Psoas muscle (tissue), 8 donors: ENCODE data around the gene NDC80. TPM values are rescaled to one million over a fixed set of nuclear protein-coding genes. Genes with fewer than 3 reads are reported as not detected.

ENCODE experiments used
- ATAC-seq, 4 donors: fragments of 200-7000 bp; cut with Tn5 transposase; one replicate each; pipeline ENCODE4 v1.9.1; 2020; ENCODE audit warnings: moderate library complexity in 3 of 4, mild to moderate bottlenecking in 2 of 4
- DNase-seq, 2 donors: peaks; one replicate each; pipeline ENCODE4 v3.0.0-alpha.2; 2020
- H3K27ac ChIP-seq: fragments of 200-600 bp; one replicate; pipeline ENCODE4 v1.8.0; 2022
- H3K27me3 ChIP-seq, 3 donors: fragments of 200-600 bp in 1 of 3; one replicate each; pipeline versions ENCODE4 v1.6.1 to v1.8.0; 2013 to 2022; ENCODE audit warnings: low read length in 2 of 3, mild to moderate bottlenecking in 2 of 3, moderate library complexity in 1 of 3; ENCODE audit not compliant: insufficient read depth in 3 of 3
- H3K36me3 ChIP-seq, 2 donors: fragments of 200-600 bp in 1 of 2; one replicate each; pipeline versions ENCODE4 v1.6.1 to v1.8.0; 2013 to 2022; ENCODE audit warnings: low read depth in 1 of 2, mild to moderate bottlenecking in 1 of 2, moderate library complexity in 1 of 2; ENCODE audit not compliant: insufficient read depth in 1 of 2
- H3K4me1 ChIP-seq: fragments of 200-600 bp; one replicate; pipeline ENCODE4 v1.8.0; 2022
- H3K4me3 ChIP-seq: fragments of 200-600 bp; one replicate; pipeline ENCODE4 v1.8.0; 2022; ENCODE audit warnings: mild to moderate bottlenecking
- H3K9me3 ChIP-seq: fragments of 200-600 bp; one replicate; pipeline ENCODE4 v1.8.0; 2022
- CTCF ChIP-seq: fragments of 200-600 bp; IDR thresholded peaks from one replicate; pipeline ENCODE4 v1.8.0; 2022; ENCODE audit warnings: antibody characterized with exemption
- WGBS, 3 donors: extraction: QIAGEN DNeasy Blood & Tissue Kit; methylation state at CpG; one replicate each; pipeline versions ENCODE4 v1.1.6 to v1.1.7; 2013; 5-methylcytosine and 5-hydroxymethylcytosine counted together
- intact Hi-C, 2 donors: fragments of 100-400 bp; cut with DNase I; formaldehyde crosslinking; loops; one replicate each; pipeline versions ENCODE4 v1.11.0 to v1.14.2; 2022
- polyA plus RNA-seq, 3 donors: library from polyadenylated mRNA; stranded (reverse); fragments of 200-250 nt; gene quantifications; one replicate each; pipeline ENCODE4 v1.2.3, GENCODE V29; 2013
- total RNA-seq, 4 donors: library from RNA; stranded (reverse); fragmentation: NEBNext Ultra II Directional in 2 of 4; extraction: Animal tissue kit (Norgen Biotek cat#: 25700) in 2 of 4; gene quantifications; one replicate each; pipeline versions ENCODE4 v1.2.1 to v1.2.4, GENCODE V29; 2021 to 2023
- donor health status: healthy with polysubstance abuse.
- donor health status: DM: no; HTN: no; CAD: no; lungs with moderate emphysema.
- donor health status: Bipolar disorder and iron deficiency.
- donor health status: healthy.
- donor health status: DM: yes; HTN: yes; CAD: no.
- donor health status: DM: no; HTN: no; CAD: no.
- donor health status: DM: no; HTN: no; CAD: no.
- donor health status: DM: yes; HTN: yes; CAD: no.

The NDC80 gene
- total and polyA plus RNA-seq, 7 donors: 0.12 to 0.42 (median 0.17) TPM; not detected in 2

- Histone ChIP-seq H3K36me3 (peaks cover 0 to 21% of the 10 kb centered on the region in 2 donors), H3K4me1 (peaks cover 10% of the 10 kb centered on the region), H3K27ac (no peak overlapping the region), H3K27me3 (no peaks in the 10 kb centered on the region), H3K9me3 (no peaks in the 10 kb centered on the region), H3K4me3 (no peak overlapping the region)
- DNase-seq: no peak
- no peak for ATAC-seq
- no peak for TF ChIP-seq CTCF
- 49 to 58% (median 54%) methylated on average over 4 of the region's 4 CpGs for WGBS, 3 donors
- intact Hi-C loops: no loop called here
These were observed 34.9 kb upstream of the NDC80 start for GRCh38 chr18:2536493-2536892.

- H3K27me3 ChIP-seq: no peaks in the 10 kb centered on the region
- H3K9me3 ChIP-seq: no peaks in the 10 kb centered on the region
- 56 to 59% (median 57%) methylated on average over 3 of the region's 3 CpGs for WGBS, 3 donors
- intact Hi-C loops: no loop called here
- no peak overlapping the region for H3K27ac ChIP-seq
- ATAC-seq: no peak
- H3K4me1 ChIP-seq: peaks cover 10% of the 10 kb centered on the region
- no peak for DNase-seq
- TF ChIP-seq CTCF: no peak
- no peak overlapping the region for H3K4me3 ChIP-seq
- peaks cover 0 to 21% of the 10 kb centered on the region in 2 donors for H3K36me3 ChIP-seq
These were observed 34.1 kb upstream of the NDC80 start for GRCh38 chr18:2537296-2537695.

- WGBS, 3 donors: 47 to 90% (median 68%) methylated on average over 1 of the region's 1 CpG
- Histone ChIP-seq H3K9me3 (no peaks in the 10 kb centered on the region), H3K36me3 (peaks cover 0 to 21% of the 10 kb centered on the region in 2 donors), H3K27ac (no peak overlapping the region), H3K27me3 (no peaks in the 10 kb centered on the region), H3K4me3 (no peak overlapping the region), H3K4me1 (peaks cover 10% of the 10 kb centered on the region)
- ATAC-seq: no peak
- TF ChIP-seq CTCF: no peak
- intact Hi-C loops: no loop called here
- DNase-seq: no peak
These were observed 33.1 kb upstream of the NDC80 start for GRCh38 chr18:2538236-2538635.

- Histone ChIP-seq H3K27ac (no peak overlapping the region), H3K4me1 (peaks cover 10% of the 10 kb centered on the region), H3K36me3 (peaks cover 0 to 24% of the 10 kb centered on the region in 2 donors), H3K27me3 (no peaks in the 10 kb centered on the region), H3K4me3 (no peak overlapping the region), H3K9me3 (no peaks in the 10 kb centered on the region)
- ATAC-seq: no peak
- TF ChIP-seq CTCF: no peak
- intact Hi-C loops: no loop called here
- 6 to 24% (median 20%) methylated on average over 1 of the region's 1 CpG for WGBS, 3 donors
- DNase-seq: no peak
These were observed 32.5 kb upstream of the NDC80 start for GRCh38 chr18:2538844-2539243.

GRCh38 chr18:2540575-2540974 lies 30.8 kb upstream of the NDC80 start:
- no peaks in the 10 kb centered on the region for H3K9me3 ChIP-seq
- 77 to 86% (median 85%) methylated on average over 4 of the region's 4 CpGs for WGBS, 3 donors
- no peak overlapping the region for H3K27ac ChIP-seq
- H3K4me1 ChIP-seq: peaks cover 10% of the 10 kb centered on the region
- no peak for ATAC-seq
- no peak for TF ChIP-seq CTCF
- intact Hi-C loops: loop anchor here (5.0 to 10.0 kb wide), 4 partner anchors 436 to 1676 kb away; no protein-coding TSS in a partner anchor
- no peak overlapping the region for H3K4me3 ChIP-seq
- no peak for DNase-seq
- no peaks in the 10 kb centered on the region for H3K27me3 ChIP-seq
- peaks cover 0 to 15% of the 10 kb centered on the region in 2 donors for H3K36me3 ChIP-seq
